Mesothelial cell of epicardium (in vitro differentiated cells): ENCODE data around the gene SPHKAP. TPM values are rescaled to one million over a fixed set of nuclear protein-coding genes. Genes with fewer than 3 reads are reported as not detected.

Experiments
- DNase-seq, 2 experiments: peaks; one replicate each; pipeline ENCODE4 v3.0.0; 2021; ENCODE audit warnings: low spot score in 2 of 2; ENCODE audit not compliant: unreplicated experiment in 2 of 2
- H3K27ac Mint-ChIP-seq: 2 replicates; pipeline ENCODE4 v1.8.0; 2021; ENCODE audit warnings: mixed read lengths
- H3K27me3 Mint-ChIP-seq: 2 replicates; pipeline ENCODE4 v1.8.0; 2021; ENCODE audit warnings: low read depth, mixed read lengths
- H3K36me3 Mint-ChIP-seq: 2 replicates; pipeline ENCODE4 v1.8.0; 2021; ENCODE audit warnings: mixed read lengths
- H3K4me1 Mint-ChIP-seq: 2 replicates; pipeline ENCODE4 v1.8.0; 2021; ENCODE audit warnings: mixed read lengths
- H3K4me3 Mint-ChIP-seq: 2 replicates; pipeline ENCODE4 v1.8.0; 2021; ENCODE audit warnings: mild to moderate bottlenecking, moderate library complexity, mixed read lengths
- H3K9me3 Mint-ChIP-seq: 2 replicates; pipeline ENCODE4 v1.8.0; 2021; ENCODE audit warnings: mixed read lengths
- total RNA-seq: library from RNA; stranded (reverse); gene quantifications from 3 replicates; pipeline ENCODE4 v1.2.1, GENCODE V29; 2021
- TF ChIP-seq, protein P1 (sequence below): fragments of 200-600 bp; sonication (generic); IDR thresholded peaks from one replicate; pipeline ENCODE4 v1.5.0; 2021; ENCODE audit warnings: antibody characterized with exemption; ENCODE audit not compliant: unreplicated experiment

Gene SPHKAP
- total RNA-seq, 1 donor from 2014 or later, result not detected

DNA sequence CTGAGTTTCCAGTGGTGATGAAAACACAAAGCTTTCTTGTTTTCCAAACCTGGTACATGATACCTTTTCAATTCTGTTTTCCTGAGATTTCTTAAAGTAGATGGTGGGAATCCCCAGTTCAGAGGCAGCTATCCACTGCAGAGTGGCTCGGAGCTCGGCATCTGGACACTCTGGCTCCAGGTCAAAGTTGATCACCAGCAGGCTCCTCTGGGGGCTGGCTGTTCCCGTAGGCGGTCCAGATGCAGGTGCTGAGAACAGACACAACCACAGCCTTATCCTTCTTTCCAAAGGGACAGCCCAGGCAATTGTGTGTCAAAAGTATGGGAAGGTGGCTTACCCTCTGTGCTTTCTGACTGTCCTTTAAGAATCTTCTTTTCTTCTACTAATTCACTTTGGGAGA, 190.6 kb downstream of the SPHKAP start:
- H3K9me3 Mint-ChIP-seq, result no peaks in the 10 kb centered on the region
- TF ChIP-seq, protein P1, sequence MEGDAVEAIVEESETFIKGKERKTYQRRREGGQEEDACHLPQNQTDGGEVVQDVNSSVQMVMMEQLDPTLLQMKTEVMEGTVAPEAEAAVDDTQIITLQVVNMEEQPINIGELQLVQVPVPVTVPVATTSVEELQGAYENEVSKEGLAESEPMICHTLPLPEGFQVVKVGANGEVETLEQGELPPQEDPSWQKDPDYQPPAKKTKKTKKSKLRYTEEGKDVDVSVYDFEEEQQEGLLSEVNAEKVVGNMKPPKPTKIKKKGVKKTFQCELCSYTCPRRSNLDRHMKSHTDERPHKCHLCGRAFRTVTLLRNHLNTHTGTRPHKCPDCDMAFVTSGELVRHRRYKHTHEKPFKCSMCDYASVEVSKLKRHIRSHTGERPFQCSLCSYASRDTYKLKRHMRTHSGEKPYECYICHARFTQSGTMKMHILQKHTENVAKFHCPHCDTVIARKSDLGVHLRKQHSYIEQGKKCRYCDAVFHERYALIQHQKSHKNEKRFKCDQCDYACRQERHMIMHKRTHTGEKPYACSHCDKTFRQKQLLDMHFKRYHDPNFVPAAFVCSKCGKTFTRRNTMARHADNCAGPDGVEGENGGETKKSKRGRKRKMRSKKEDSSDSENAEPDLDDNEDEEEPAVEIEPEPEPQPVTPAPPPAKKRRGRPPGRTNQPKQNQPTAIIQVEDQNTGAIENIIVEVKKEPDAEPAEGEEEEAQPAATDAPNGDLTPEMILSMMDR, result no peak
- no peak overlapping the region for H3K27ac Mint-ChIP-seq
- no peaks in the 10 kb centered on the region for H3K36me3 Mint-ChIP-seq
- H3K4me1 Mint-ChIP-seq, result no peaks in the 10 kb centered on the region
- peaks cover 26% of the 10 kb centered on the region for H3K27me3 Mint-ChIP-seq
- no peak overlapping the region for H3K4me3 Mint-ChIP-seq
- no peak for DNase-seq

DNA sequence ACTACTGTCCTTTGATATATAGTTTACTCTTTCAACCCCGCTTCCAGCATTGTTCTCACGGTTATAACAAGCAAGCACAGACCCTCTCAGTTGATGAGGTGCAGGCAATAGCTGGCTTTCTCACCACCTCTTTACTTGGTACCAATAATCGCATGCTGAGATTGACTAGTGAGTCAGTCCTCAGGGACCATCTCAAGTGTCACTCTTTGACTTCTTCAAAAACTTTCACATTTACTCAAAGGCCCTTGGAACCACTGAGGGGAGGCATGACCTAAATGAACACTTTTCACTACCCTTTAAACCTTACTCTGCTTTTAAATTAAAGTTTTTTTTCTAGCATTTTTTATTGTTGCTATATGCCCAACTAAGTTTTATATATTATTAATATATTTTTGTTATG, 208.2 kb downstream of the SPHKAP start:
- TF ChIP-seq, protein P1, result no peak

DNA sequence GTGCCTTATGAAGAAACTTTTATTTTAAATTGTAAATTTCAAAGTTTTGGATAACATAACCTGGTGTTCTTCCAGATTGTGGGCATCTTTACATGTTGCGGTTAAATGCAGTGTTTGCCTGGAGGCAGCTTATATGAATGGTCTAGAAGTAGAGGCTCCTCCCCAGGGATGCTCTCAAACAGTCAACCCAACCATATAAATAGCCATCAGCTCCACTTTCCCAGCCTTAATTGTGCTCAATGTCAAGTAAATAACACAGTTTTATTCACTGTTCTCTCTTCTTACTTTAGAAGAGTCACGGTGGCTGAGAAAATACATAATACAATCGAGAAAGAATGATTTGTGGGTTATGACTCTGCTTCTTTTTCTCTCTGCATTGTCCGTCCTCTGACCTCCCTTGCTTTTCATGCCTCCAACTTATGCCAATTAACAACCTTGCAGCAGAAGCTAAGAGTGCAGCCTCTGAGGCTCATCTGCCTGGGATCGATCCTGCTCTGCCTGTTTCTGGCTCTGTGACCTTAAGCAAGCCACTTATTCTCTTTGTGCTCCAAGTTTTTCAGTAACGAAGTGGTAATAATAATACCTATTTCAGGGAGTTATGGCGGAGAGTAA, 209.8 kb downstream of the SPHKAP start:
- Mint-ChIP-seq H3K27me3 (peaks cover 10% of the 10 kb centered on the region), H3K4me1 (no peaks in the 10 kb centered on the region), H3K27ac (no peak overlapping the region), H3K4me3 (no peak overlapping the region), H3K36me3 (no peaks in the 10 kb centered on the region), H3K9me3 (no peaks in the 10 kb centered on the region)
- DNase-seq, result no peak
- TF ChIP-seq, protein P1, result no peak

More for the DNA sequence above, 208.2 kb downstream of the SPHKAP start:
- Mint-ChIP-seq H3K4me3 (no peak overlapping the region), H3K27ac (no peak overlapping the region), H3K36me3 (no peaks in the 10 kb centered on the region), H3K4me1 (no peaks in the 10 kb centered on the region), H3K27me3 (peaks cover 9% of the 10 kb centered on the region), H3K9me3 (no peaks in the 10 kb centered on the region)
- no peak for DNase-seq

DNA sequence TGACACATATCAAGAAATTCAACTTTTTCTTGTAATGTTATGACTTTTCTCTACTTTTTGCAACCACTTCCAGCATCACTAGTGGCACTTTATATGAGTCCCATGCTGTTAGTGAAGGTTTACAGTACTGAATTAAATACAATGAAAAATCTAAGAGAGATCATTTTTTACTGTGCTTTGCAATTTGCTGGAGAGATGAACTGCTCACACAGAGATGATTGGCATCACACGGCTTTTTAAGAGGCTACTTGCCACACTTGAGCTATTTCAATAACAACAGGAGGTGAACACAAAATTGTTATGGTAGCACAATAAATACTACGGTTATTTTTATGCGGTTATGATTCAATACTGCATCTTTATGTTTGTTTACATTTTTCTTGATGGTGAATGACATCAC, 221.2 kb downstream of the SPHKAP start:
- Mint-ChIP-seq H3K36me3 (no peaks in the 10 kb centered on the region), H3K9me3 (peaks cover 6% of the 10 kb centered on the region), H3K4me1 (no peaks in the 10 kb centered on the region), H3K27ac (no peak overlapping the region), H3K27me3 (no peaks in the 10 kb centered on the region), H3K4me3 (no peak overlapping the region)
- no peak for DNase-seq
- TF ChIP-seq, protein P1, result no peak

DNA sequence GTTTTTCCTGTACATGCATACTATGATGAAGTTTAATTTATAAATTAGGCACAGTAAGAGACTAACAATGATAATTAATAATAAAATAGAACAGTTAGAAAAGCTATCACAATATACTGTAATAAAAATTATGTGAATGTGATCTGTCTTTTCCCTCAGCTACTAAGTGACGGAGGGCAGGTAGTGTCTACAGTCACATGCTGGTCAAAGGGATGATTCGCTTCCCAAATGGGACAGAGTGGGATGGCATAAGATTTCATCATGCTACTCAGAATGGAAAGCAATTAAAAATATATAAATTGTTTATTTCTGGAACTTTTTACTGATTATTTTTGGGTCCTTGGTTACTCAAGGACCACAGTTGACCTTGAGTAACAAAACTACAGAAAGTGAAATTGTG, 238.5 kb downstream of the SPHKAP start:
- H3K4me1 Mint-ChIP-seq, result peaks cover 1% of the 10 kb centered on the region
- TF ChIP-seq, protein P1, result no peak
- H3K27ac Mint-ChIP-seq, result no peak overlapping the region
- H3K4me3 Mint-ChIP-seq, result no peak overlapping the region
- H3K36me3 Mint-ChIP-seq, result no peaks in the 10 kb centered on the region
- peaks cover 3% of the 10 kb centered on the region for H3K27me3 Mint-ChIP-seq
- no peak for DNase-seq
- H3K9me3 Mint-ChIP-seq, result peaks cover 3% of the 10 kb centered on the region

DNA sequence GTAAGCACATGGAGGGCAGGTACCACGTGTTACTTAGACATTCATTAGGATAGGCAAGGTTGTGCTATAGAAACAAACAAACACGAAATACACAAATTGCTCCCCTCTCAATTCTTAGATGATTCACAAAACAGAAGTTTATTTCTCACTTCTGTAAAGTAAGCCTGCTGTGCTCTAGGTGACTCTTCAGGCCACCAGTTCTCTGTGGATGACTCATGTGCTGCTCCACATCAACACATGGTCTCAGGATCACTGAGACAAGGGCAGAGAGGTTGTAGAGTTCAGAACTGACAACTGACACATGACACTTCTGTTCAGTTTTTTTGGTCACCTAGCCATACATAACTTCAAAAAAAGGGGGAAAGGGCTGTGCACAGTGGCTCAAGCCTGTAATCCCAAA, 239.5 kb downstream of the SPHKAP start:
- Mint-ChIP-seq H3K27ac (no peak overlapping the region), H3K27me3 (peaks cover under 1% of the 10 kb centered on the region), H3K4me1 (peaks cover 1% of the 10 kb centered on the region), H3K36me3 (no peaks in the 10 kb centered on the region), H3K9me3 (peaks cover 3% of the 10 kb centered on the region), H3K4me3 (no peak overlapping the region)
- DNase-seq, result no peak
- TF ChIP-seq, protein P1, result no peak
